Measurements from ENCODE around the gene ATOX1.
"Not testable (repeated sequence)": the region's sequence is repeated elsewhere in the genome, so short reads cannot be mapped to it uniquely, and the experiment has no call there.

The ATOX1 gene, protein sequence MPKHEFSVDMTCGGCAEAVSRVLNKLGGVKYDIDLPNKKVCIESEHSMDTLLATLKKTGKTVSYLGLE

DNA sequence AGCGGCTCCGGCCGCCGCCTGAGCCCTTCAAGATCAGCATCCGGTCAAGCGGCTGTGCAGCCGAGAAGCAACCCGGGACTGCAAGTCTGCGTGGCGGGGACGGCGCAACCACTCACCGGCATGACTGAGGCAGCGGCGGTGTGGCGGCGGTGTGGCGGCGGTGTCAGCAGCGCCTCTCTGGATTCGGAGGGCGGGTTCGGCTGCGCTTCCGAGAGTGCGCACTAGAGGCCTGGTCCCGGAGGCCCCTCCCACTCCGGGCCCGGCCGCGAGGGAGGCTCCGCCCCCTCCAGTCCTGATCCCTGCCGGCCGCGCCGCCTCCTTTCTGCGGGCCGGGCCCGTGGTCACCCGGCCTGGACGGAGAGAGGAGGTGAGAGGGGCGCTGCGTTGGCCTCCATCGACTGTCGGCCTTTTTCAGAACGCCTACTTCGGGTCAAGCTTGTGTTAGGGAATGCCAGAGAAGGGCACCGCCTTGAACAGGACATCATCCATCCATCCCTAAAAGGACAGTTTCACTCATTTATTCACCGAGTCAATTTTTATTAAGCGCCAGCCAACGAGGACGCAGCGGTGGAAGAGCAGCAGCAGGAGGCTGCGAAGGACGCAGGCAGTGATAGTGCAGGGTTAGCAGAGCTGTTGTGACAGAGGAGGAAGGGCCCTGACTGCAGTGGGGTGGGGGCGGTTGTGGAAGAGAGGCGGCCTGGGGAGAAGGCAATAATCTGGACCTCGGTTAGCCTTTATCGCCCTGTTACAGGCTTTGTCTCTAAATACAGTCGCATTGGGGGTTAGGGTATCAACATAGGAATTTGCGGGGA, at the start of gene ATOX1:
TSS of gene ATOX1 (minus strand) at position 202 of the 812 bp plus-strand sequence. CDS start at position 122, 80 bp downstream.
- peak; percentile 88 for DNase-seq

DNA sequence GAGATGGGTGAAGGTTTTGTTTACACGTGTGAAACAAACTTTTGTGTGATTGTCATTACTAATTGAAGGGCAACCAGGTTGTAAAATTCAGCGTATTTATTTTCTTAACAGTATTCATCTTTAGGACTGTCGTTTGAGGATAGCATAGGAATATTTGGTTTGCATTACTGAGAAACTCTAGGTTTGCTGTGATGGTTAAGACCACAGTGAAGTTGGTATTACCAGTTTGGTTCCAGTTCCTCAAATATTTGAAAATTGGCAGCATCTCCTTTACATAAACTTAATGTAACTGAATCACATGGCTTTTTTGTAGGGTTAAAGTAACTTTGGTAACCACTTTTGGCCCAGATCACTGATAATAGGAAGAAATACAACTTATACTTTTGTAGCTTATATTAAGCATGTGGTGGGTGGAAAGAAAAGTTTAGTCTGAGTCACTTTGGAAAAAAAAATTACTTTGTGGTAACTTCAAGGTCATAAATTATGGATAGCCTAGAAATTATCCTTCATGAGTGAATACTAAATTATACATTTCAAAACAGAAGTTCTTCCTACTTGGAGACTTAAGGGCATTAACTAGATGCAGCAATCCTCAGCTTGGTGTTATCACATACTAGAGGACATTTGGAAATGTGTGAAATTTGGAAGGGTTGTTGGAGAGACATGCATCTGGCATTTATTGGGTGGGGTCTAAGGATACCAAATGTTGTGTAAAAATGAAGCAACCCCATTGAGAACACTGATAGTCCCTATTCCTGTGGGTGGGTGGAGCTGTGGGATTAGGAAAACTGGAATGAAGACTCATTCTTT, 47.2 kb upstream of the ATOX1 start:
- no peak for DNase-seq

DNA sequence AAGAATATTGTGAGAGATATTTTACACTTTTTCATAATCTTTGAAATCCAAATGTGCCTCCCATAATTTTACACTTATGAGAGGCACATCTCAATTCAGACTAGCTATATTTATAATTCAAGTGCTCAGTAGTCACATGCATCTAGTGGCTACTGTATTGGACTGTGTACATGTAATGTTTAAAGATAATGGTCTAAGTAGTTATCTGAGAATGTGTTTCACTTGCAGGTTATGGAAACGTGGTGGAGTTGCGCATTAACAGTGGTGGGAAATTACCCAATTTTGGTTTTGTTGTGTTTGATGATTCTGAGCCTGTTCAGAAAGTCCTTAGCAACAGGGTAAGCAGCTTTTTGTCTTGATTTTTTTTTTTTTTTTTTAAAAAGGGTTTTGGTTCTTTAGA, 42.1 kb upstream of the ATOX1 start:
- DNase-seq: no peak

DNA sequence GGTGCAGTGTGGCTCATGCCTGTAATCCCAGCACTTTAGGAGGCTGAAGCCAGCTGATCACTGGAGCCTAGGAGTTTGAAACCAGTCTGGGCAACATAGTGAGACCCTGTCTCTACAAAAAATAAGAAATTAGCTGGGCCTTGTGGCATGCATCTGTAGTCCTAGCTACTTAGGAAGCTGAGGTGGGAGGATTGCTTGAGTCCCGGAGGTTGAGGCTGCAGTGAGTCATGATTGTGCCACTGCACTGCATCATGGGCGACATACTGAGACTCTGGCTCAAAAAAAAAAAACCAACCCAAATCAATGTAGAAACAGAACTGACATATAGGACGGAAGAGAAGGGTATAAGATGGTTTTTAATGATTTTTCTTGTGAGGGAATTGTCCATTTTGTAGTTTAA, 41.0 kb upstream of the ATOX1 start:
- no peak for DNase-seq

DNA sequence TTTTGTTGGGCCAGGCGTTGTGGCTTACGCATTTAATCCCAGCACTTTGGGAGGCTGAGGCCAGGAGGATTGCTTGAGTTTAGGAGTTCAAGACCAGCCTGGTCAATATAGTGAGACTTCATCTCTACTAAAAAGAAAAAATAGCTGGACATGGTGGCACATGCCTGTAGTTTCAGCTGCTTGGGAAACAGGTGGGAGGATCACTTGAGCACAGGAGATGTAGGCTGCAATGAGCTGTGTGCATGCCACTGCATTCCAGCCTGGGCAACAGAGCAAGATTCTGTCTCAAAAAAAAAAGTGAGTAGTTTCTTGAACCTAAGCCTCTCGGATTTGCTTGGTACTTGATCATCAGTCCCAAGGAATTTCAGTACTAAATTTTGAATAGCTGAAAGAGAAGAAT, 40.2 kb upstream of the ATOX1 start:
- DNase-seq: no peak

DNA sequence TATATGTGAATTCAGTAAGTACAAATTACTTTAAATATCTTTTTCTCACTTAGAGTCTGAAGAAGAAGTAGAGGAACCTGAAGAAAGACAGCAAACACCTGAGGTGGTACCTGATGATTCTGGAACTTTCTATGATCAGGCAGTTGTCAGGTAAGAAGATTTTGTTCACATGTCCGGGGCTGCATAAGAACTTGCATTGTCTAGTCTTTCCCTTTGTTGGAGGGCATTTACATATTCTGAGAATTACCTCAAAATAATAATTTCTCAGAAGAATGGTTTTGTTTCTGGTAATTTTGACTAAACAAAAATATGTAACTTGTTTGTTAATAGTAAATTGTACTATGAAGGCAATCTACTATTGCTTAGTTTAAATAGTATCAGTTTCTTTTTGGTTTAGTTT, 37.0 kb upstream of the ATOX1 start:
- no peak for DNase-seq

DNA sequence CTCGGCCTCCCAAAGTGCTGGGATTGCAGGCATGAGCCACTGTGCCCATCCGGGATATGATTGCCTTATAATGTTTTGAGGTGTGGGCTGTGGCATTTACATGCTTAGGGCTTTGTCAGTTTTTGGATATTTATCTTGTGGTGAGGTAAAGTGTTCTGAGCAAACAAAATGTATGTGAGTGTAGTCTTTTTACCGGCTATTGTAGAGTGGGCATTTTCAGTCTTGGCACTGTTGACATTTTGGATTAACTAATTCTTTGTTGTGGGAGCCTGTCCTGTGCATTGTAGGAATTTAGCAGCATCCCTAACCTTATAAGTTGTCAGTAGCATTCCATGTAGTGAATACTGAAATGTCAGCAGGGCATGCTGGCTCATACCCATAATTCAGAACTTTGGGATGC, 34.9 kb upstream of the ATOX1 start:
- no peak for DNase-seq

DNA sequence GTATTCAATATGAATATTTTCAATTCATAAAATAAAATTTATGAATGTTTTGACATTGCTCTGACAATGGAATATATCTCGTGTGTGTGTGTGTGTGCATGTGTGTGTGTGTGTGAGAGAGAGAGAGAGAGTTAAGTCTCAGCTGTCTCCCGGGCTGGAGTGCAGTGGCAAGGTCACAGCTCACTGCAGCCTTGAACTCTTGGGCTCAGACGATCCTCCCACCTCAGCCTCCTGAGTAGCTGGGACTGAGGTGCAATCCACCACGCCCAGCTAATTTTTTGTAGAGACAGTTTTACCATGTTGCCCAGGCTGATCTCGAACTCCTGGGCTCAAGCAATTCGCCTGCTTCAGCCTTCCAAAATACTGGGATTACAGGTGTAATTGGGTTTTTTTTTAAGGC, 29.4 kb upstream of the ATOX1 start:
- no peak for DNase-seq

DNA sequence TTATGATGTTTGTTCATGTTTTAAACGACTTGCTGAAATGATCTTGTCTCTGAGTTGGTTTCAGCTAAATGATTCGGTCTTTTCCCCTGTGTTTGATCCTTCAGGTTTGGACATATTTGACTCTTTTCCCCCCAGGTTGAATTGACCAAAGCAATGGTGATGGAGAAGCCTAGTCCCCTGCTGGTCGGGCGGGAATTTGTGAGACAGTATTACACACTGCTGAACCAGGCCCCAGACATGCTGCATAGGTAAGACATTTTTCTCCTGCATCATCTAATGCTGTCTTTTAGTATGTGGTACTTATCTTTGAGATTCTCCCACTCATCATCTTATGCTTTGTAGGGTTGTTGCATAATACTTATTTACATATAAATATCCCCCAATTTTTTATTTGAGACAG, 28.0 kb upstream of the ATOX1 start:
- DNase-seq: no peak

DNA sequence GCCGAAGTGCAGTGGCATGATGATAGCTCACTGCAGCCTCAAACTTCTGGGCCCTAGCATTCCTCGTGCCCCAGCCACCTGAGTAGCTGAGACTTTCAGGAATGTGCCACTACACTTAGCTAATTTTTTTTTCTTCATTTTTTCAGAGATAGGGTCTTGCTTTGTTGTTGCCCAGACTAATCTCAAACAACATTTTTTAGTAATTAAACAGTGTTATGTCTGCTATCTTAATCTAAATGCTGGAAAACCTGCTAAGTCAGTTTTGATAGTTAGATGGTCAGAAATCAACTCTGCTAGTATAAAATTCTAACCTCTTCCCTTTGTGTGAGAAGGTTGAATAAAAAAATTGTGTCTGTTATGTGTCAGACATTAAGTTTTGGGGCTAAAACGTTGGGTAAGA, 25.7 kb upstream of the ATOX1 start:
- no peak for DNase-seq

DNA sequence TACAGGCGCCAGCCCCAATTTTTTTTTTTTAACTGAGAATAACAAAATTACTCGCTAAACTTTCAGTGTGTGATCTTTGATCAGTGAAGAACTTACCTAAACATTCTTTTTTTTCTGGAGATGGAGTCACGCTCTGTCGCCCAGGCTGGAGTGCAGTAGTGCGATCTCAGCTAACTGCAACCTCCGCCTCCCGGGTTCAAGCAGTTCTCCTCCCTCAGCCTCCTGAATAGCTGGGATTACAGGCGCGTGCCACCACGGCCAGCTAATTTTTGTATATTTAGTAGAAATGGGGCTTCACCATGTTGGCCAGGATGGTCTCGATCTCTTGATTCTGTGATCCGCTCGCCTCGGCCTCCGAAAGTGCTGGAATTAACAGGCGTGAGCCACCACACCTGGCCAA, 25.2 kb upstream of the ATOX1 start:
- DNase-seq: not testable (repeated sequence)

DNA sequence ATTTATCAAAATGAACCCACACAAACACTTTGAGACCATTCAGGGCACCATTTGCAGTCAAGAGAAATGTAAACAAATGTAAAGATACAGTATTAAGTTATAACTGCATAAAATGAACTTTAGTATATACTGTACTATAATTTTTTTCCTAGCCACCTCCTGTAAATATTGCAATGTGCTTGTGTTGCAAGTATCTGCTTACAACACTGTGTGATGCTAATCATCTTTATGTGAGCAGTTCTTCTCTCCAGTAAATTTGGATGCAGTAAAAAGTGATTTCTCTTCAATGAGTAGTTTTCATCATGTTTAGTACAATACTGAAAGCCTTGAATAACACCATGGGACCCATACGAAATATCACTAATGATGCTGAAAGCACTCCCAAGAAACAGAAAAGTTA, 22.8 kb upstream of the ATOX1 start:
- DNase-seq: no peak

DNA sequence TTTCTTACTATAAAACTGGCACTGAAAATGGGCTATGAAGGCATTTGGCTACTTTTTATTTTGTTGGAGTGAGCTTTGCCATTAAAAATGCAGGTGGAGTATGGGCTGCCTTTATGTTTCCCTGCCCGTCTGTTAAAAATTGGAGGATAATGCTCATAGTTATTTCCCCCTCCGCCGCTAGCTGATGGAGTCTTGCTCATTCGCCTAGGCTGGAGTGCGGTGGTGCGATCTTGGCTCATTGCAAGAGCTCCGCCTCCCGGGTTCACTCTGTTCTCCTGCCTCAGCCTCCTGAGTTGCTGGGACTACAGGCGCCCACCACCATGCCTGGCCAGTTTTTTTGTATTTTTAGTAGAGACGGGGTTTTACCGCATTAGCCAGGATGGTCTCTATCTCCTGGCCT, 21.9 kb upstream of the ATOX1 start:
- no peak for DNase-seq

DNA sequence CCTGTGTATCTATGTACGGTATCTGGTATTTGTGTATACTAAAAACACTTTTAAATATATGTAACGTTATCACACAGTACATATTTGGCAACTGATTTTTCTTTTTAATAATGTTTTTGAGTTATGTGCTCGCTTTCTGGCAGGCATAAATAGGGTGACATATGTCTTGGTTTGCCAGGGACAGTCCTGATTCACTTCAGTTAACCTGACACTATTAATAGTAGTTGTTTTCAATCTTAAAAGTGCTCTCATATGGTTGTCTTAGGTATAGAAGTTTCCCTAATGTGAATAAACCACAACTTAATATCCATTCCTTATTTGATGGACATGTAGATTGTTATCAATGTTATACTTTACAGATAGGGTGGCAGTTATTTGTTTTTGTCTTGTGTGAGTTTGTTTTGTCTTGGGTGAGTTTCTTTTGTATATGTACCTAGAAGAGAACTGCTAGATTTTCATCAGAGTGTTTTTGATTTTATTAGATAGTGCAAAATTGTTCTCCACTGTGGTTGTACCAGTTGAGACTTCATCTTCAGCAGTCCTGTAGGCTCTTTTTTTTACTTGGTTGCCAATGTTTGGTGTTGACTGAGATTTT, 21.2 kb upstream of the ATOX1 start:
- no peak for DNase-seq

DNA sequence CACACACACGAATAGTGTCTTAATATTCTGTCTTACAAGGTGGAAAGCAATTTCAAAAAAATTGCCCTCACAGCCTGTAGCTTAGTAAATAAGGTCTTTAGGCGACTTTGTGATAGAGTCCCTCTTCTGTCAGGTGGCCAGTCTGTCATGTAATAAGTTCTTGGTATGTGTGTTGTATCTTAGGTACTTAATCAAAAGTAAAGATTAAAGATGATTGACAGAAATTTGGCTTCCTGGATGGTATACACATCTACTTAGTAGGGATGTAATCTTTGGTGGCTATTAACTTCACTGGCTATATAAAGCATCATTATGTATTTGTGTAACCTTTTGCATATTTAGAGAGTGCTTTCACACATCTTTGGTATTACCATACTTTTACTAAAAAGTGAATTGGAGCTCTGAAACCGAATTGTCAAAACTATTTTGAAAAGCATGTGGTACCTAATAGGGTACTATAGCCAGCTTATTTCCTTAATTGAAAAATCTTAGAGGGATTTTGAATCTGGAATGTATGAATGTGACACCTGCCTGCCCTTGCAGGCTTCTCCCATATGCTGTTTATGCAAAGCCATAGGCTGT, 16.7 kb upstream of the ATOX1 start:
- DNase-seq: no peak

DNA sequence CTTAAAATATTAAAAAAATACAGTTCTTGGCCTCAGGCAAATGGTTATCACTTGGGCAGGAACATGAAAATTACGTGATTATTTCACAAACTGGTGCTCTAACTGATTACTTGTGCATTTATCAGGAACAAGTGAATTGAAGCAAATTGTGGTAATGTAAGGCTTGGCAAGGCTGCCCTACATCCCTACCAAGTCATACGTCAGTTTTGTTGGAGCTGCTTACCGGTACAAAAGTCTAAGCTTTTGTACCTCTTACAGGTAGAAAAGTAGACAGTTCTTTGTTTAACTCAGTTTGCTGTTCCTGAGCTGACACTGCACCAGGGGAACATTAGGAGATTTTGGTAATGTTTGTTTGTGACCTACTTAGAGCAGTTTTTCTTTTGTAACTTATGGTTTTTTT, 15.5 kb upstream of the ATOX1 start:
- no peak for DNase-seq

DNA sequence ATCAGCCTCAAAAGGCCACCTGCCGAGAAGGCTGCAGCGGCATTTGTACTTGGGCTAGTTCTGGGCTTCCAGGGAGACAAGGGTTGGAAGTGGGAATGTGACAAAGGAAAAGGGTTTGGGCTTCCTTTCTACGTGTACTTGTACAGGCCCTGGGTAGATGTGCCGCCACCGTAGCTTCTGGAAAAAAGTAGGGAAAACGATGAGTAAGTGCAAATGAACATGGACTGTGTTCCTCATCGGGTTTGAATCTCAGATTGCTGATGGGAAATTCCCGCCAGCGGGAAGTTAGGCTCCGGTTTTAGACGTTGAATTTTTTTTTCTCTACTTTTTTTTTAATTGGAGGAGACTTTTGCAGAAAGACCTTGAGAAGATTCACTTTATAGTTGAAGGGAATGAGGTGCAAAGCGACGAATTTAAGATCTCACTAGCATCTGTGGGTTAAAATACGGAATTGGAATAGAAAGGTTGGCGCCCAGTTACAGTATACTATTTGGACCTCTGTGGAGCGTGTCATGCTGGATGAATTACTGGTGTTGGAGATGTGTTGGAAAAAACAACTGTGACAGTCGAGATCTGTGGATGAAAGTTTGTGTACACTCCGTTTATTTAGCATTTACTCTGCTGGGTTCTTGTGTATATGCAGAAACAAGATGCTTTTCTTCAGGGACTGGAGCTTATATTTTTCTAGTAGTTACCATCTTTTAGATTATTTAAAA, 14.6 kb upstream of the ATOX1 start:
- DNase-seq: no peak

DNA sequence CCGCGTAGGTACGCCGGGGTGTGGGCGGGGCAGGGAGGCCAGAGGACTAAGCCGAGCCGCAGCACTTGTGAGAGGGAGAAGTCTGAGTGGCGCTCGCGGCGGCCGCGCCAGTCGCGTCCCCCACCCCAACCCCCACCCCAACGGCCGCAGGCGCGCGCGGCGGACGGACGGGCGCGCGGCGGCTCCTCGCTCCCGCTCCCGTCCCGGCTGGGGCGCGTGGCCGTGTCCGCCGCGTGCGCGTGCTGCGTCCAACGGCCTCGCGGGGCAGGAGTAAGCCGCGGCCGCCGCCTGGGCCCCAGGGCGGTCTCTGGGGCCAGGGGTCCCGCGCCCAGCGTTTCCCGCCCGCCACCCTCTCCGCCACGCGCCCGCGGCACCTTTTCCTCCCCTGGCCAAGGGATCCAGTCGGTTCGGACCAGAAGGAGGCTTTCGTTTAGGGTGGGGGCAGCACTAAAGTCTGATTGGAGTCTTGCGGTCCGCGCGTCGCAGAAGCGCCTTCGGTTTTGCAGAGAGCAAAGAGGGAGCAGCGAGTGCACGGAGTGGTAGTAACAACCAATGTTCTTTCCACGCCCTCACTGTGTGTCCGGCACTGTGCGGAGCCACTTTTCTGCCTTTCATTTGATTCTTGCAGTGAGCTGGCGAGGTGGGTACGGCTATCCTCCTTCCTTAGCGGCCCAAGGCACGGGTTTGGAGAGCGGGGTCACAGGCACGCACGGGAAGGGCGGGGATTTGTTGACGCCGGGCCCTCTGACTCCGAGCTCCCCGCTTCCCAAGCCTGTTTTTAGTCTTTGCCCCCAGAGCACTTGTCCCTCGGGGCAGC, 13.8 kb upstream of the ATOX1 start:
- peak; percentile 33 for DNase-seq

DNA sequence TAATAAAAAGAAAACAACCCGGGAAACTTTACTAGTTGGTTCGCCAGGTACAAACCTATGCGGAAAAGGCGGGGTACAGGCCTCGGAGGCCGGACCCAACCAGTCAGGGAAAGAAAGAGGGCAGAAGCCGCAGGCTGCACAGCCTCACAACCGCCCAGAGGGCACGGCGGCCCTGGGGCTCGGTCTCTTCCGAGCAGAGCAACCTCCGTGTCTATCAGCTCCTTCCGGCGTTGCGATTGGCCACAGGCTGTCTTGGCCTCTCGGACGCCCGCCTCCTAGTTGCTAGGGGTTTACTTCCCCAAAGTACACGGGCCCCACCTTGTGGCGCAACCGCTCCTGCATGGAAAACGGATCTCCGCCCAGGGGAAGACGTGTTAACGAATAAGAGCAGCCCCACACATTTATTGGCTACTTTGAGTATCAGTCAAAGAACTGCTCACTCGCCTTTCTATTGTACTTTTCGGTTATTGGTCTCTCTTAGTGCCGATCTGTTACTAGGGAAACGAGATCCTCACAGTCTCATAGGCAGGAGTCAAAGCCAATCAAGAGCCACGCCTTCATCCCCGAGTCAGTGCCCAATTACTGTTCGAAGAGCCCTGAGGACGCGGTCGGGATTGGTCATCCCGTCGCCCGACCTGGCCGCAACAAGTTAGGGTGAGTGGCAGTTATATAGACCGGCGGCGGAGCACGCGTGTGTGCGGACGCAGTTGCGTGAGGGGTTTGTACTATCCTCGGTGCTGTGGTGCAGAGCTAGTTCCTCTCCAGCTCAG, 13.0 kb upstream of the ATOX1 start, which contains the start of gene G3BP1:
TSS of gene G3BP1 (plus strand) at position 696 of the 770 bp plus-strand sequence. CDS start 14,667 bp downstream, outside the sequence.
- DNase-seq: peak; percentile 98

DNA sequence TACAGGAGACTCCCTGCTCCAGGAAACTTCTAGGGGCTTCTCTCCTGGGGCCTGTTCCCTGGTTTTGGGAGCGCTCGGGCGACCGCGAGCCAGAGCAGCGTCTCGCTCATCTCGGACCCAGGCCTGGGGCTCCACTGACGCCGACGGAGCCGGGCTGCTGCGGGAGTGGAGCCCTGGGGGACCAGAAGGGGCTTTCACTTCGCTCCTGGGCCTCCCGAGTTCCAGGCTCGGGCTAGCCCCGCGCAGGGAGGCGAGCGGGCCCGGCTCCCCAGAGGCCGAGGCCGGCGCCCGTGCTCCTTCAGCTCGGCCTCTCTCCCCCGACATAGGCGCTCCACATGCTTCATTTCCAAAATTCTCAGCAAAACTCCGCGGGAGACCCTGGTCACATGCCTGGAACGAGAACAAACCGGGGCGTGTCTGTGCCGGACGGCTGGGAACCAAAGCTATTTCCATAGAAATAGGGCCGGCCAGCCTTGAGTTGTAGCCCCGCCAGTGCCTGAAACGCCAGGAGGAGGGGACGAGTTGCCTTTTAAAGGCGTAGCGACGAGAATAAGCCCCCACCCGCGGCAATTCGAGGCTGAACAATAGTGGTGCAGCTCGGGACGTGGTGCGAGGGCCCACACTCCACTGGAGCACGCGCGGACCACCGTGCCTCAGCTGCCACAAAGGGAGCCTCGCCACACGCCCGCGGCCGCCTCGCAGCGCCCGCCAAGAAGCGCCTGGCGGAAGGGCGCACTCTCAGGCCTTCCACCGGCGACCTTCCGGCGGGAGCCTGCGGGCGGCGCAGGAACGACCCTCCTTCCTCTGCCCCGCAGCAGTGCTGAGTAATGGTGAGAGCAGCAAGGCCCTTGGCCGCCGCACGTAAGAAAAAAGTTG, 12.2 kb upstream of the ATOX1 start:
- peak; percentile 57 for DNase-seq
